Left ventricle myocardium superior (tissue), 1 donor: ENCODE measurements around the gene PREX1. TPM values are rescaled to one million over a fixed set of nuclear protein-coding genes. Genes with fewer than 3 reads are reported as not detected.

ENCODE experiments used
- ATAC-seq: fragments of 200-7000 bp; cut with Tn5 transposase; one replicate; pipeline ENCODE4 v1.9.1; 2020; ENCODE audit warnings: mild to moderate bottlenecking, moderate library complexity
- DNase-seq: peaks from one replicate; pipeline ENCODE4 v3.0.0-alpha.2; 2020
- intact Hi-C: fragments of 100-400 bp; cut with micrococcal nuclease; formaldehyde crosslinking; loops from one replicate; pipeline ENCODE4 v1.11.0; 2022
- total RNA-seq: library from RNA; stranded (reverse); fragmentation: NEBNext Ultra II Directional; extraction: Animal tissue kit (Norgen Biotek cat#: 25700); gene quantifications from one replicate; pipeline ENCODE4 v1.2.1, GENCODE V29; 2021
- donor health status: DM: no; HTN: yes; CAD: no; lungs with severe emphysema.

The PREX1 gene
- total RNA-seq, 1 donor from 2014 or later, result 8.3 TPM

DNA sequence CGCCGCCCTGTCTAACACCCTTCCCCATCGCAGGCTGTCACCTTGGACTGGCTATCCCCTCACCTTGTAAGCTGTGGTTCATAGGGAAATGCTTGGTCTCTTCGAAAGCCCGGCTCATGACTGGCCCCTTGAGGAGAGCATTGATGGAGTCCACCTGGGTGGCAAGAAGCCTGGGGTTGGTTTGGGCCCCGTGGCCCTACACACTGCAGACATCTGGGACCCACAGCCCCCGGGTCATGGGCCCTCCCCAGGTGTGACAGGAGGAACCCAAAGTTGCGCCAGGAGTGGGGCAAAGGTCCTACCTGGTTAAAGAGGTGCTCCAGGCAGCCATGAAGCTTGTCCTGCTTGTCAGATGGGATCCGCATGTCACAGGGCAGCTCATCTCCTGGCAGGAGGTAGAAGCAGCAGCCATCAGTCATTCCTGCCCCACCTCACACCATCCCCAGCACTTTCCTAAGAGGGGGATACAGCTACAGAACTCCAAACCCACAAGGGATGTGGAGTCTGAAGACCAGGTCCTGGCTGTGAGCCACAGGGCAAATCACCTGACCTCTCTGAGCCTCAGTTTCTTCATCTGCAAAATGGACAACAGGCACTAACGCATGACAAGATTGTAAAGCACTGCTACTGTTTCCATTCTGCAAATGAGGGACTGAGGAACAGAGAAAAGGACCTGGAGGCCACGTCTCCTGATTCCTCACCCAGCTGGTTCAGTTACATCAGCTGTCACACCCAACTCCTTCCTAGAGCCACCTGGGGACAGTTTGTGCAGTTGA lies 185.5 kb downstream of the PREX1 start:
- DNase-seq (no peak), ATAC-seq (no peak)

DNA sequence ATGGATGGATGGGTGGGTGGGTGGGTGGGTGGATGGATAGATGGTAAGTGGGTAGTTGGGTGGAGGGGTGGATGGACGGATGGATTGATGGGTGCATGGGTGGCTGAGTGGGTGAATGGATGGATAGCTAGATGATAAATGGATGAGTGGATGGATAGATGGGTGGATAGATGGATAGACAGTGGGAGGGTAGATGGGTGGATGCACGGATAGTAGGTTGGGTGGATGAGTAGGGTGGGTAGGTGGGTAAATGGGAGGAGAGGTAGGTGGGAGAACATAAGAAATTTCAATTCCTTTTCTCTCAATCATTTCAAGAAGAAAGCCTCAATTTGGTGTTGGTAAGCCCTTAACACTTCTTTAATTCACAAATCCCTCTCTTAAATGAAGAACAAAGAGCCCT lies 186.9 kb downstream of the PREX1 start:
- ATAC-seq, result no peak
- no peak for DNase-seq
- intact Hi-C loops, result no loop called here

More for the DNA sequence above, 185.5 kb downstream of the PREX1 start:
- intact Hi-C loops, result no loop called here

DNA sequence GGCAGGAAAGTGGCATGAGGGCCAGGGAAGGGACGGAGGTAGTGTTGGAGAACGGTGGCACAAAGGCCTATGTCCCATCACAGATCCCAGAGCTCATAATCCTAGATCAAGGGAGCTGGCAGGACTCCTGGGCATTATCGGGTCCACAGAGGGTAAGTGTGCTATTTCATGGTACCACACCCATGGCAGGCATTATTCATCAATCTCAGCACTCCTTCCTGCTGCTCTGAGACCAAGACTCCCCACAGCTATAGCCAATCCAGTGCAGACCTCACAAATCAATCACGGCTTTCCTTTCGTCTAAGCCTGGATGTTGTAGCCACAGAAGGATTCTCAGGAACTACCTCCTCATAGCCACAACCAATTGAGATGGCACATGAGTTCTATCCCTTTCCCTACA lies 187.9 kb downstream of the PREX1 start:
- no peak for DNase-seq
- ATAC-seq, result no peak
- intact Hi-C loops, result no loop called here

DNA sequence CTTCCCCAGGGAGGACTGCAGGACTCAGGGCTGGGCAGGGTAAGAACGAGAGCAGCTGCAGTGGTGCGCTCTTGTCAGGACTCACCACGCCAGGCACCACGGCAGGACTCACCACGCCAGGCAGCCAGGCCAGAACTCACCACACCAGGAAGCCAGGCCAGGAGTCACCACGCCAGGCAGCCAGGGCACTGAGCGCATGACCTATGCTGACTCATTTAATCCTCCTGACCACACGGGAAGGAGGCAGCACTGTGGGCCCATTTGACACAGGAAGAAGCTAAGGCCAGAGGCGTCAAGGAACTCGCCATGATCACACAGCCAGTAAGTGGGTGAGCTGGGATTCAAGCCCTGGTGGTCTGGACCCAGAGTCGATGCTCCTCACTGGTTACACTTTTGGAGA lies 189.3 kb downstream of the PREX1 start:
- DNase-seq (no peak), ATAC-seq (no peak)
- intact Hi-C loops, result no loop called here

DNA sequence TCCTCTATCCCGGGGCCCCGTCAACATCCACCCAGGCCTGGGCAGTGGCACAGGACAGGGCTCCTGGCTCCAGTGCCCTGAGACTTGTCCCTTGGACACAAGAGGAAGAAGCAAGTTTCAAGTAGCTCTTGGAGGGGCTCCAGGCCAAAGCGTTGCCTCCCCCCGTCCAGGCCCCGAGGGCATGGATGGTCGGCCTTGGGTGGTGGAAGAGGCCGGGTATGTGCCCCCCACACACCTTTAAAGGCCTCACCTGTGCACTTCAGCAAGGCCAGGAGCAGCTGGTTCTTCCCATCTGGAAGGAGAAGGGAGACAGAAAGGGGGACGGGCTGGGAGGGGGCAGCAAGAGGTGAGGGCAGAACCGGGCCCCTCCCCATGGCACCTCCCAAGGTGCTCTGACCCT lies 190.3 kb downstream of the PREX1 start:
- DNase-seq, result no peak
- no peak for ATAC-seq
- intact Hi-C loops, result no loop called here

DNA sequence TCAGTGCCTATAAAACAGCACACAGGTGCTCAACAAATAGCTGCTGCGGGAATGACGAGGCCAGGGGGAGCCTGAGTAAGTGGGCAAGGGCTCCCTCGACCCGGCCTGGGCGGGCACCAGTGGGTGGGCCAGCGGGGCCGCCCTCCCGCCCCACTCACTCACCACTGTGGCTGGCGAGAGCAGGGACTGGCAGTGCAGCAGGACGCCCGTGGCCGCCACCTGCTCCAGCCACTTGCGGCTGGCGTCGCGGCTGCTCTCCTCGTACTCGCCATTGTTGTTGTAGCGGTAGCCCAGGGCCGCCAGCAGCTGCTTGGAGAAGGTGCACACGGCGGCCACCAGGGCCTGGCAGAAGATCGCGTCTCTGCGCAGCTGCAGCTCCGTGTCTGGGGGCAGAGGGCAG lies 191.5 kb downstream of the PREX1 start:
- DNase-seq (no peak), ATAC-seq (no peak)
- intact Hi-C loops, result no loop called here

DNA sequence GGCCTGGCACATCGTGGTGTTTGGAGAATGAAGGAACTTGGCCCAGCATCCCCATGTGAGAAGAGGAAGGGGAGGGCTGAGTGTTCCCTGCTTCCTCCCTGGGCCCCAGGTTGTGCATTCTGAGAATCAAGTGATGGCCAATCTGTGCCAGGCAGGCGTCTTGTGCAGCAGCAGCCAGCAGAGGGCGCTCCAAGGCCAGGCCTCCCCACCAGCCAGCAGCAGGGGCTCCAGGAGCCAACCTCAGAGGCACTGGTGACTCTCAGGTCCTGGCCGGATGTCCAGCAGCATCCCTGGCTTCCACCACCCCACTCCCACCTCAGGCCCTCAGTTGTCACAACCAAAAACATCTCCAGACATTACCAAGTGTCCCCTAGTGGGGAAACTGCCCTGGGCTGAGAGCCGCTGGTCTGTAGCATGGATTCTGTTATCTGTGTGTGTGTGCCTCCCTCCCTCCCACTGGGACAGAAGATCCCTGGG lies 192.0 kb downstream of the PREX1 start:
- peak; percentile 73 for DNase-seq
- intact Hi-C loops, result no loop called here
- ATAC-seq, result peak; percentile 74

DNA sequence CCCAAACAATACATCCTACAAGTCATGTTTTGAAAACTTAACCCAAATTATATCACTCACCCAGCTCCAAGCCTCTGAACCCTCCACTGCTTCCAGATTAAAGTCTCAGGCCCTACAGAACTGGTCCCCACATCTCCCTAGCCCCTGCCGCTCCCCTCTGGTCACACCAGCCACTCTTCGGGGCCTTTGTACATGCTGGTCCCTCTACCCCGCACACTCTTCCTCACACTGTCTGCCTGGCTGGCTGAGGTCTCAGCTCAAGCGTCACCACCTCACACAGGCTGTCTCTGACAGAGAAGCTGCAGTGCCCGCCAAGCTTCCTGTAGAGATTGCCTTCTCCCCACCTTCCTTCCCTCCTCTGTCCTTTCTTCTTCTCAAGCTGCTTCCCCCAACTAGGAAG lies 192.4 kb downstream of the PREX1 start:
- DNase-seq (no peak), ATAC-seq (no peak)
- intact Hi-C loops, result no loop called here

DNA sequence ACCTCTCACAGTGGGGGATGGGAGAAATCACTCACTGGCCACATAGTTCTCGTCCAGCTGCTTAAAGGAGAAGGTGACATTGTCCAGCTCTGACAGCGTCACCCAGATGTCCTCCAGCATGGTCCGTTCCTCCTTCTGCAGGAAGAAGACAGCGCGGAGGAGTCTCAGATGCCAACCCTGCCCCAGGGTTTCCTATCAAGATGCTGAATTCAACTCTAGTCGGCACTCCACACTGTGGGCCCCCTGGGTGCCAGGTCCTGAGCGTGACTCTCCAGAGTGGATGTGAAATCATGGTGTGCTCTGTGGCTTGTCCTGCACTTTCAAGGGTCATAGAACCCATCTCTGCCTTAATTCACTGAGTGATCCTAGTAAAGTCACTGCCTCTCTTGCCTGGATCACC lies 193.2 kb downstream of the PREX1 start:
- DNase-seq (no peak), ATAC-seq (no peak)
- intact Hi-C loops, result no loop called here

DNA sequence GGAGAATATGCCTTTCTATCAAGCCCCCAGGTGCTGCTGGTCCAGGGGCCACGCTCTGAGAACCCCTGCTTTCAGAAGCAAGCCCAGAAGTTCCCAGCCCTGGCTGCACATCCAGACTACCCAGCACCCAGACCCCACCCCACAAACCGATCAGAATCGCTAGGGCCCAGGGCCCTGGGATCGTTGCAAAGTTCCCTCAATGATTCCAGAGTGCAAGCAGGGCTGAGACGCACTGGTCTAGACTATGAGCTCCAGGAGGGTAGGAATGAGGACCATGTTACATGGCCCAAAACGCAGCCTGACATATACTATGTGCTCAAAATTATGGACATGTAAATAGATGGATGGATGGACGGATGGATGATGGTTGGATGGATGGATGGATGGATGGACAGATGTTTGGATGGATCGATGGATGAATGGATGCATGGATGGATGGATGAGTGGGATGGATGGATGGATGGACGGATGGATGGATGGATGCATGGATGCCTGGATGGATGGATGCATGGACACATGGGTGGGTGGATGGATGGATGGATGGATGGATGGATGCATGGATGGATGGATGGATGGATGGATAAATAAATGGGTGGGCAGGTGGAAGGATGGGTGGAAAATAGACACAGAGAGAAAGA lies 194.1 kb downstream of the PREX1 start:
- ATAC-seq (no peak), DNase-seq (no peak)
- intact Hi-C loops, result no loop called here

DNA sequence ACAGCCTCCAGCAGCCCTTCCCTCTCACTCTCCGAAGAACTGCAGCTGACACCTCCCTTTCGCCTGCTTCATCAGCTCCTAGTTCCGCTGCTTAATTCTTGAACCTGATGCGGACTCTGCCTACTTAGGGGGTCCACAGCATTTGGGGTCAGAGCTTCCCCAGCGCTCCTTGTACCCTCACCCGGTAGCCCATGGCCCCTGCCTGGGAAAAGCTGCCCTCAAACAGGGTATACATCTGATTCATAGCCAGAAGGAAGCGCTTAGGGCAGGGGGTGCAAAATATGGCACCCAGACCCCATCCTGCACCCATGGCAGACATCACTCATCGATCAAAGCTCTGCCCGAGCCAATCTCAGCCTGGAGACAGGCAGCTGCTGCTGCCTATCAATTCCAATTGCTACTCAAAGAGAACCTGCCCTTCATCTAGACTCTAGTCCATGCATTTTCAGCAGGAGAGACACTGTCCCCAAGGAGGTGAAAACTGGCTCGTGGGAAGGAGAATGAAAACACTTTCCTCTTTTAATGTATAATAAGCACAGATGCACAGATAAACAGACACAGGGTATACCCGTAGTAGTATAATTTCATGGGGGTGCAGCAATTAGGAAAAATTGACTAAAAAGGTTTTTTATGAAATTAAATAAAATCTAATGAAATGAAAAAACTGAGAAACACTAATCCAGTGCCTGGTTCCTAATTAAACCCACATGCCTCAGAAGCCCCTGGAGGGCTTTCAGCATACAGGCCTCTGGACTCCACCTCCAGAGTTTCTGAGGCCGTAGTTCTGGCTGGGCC lies 194.8 kb downstream of the PREX1 start:
- no peak for DNase-seq
- intact Hi-C loops, result no loop called here
- no peak for ATAC-seq

DNA sequence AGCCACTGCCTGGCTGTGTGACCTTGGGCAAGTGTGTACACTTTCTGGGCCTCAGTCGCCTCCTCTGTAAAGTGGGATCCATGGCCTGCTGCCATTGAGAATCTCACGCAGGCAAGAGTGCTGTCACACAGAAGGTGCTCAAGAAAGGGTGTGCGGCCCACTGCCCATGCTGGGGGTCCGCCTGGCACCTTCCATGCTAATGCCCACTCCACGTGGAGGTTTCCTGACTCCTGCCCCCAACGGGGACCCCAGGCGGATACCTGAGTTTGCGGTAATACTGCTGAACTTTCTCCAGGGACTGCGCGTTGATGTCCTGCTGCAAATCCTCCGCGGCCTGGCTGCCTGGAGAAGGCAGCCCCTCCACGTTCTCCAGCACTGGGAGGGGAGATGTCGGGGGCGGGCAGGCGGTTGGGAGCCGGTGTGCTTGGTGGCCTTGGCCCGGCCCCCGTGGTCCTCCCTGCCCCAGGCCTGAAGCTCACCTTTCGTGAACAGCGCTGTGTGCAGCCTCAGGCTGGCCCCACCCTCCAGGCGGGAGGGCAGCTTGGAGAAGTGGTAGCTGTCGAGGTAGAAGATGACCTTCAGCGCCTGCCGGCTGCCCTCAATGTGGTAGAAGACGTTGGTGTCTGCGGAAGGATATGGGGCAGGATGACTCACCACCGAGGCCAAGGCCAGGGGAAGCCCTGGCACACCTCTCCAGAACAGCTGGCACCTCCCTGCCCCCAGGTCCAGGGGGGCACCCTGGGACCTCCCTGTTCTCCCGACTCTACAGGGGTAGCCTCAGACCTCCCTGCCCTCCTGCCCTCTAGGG lies 195.6 kb downstream of the PREX1 start:
- intact Hi-C loops, result no loop called here
- DNase-seq (no peak), ATAC-seq (no peak)

DNA sequence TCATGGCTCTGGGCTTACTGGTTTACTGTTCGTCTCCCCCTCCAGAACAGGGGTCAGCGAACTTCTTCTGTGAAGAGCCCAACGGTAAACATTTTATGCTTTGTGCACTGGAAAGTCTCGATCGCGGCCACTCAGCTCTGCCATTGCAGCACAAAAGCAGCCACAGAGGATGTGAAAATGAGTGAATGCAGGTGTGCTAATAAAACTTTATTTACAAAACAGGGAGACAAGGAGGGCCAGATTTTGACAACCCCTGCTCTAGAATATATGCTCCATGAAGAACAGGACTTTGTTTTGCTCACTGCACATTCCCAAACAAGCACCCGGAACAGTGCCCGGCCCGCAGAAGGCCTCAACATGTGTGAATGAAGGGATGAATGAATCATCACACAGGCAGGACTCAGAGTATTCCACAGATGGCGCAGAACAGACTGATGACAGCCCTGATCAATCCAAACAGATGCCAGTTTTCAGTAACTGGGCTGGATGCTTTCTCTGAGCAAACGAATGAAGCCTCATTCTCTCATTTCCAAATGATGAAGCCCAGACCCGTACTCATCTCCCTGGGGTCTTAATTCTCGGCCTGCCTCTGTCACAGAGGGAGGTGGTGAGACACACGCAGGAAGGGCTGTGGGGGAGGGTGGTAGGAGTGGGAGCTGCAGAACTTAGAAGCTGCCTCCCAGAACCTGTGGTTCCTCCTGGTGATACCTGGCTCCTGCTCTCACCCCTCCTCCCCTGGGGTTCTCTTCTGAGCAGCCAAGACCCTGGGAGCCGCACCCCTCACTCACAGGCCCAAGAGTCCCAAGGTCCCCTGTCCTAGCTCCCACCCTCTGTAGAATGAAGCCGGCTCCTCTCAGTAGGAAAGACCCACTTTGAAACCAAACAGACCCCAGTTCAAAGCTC lies 196.4 kb downstream of the PREX1 start:
- no peak for ATAC-seq
- DNase-seq, result no peak
- intact Hi-C loops, result no loop called here

DNA sequence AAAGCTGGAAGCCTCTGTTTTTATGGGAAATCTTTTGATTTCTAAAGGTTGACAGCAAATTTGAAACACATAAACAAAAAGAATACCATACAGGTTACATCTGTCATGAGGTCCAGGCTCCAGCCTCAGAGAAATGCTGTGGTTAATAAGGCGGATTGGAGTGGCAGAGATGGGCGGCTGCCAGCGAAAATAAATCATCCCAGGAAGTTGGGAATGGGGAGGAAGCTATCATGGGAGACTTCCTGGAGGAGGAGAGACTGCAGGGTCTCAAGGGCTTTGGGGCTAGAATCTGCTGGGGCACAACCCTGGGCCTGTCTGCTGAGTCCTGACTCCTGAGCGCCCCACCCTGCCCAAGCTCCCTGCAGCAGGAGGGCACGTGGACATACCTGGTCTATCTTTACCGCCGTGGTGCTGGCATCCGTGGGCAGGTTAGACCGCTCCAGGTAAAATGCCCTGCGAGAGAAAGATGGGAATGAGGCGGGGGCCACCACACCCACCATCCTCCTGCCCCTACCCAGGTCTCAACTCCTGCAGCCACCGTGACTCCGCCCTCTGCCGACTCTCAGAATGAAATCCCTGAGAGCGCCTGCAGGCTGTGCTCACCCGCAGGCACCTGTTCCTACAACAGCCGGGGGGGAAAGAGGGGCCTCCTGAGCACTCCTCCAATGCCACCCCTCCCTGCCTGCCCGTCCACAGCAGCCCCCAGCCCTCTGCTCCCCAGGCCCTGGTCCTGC lies 197.3 kb downstream of the PREX1 start:
- ATAC-seq (no peak), DNase-seq (no peak)
- intact Hi-C loops, result no loop called here

DNA sequence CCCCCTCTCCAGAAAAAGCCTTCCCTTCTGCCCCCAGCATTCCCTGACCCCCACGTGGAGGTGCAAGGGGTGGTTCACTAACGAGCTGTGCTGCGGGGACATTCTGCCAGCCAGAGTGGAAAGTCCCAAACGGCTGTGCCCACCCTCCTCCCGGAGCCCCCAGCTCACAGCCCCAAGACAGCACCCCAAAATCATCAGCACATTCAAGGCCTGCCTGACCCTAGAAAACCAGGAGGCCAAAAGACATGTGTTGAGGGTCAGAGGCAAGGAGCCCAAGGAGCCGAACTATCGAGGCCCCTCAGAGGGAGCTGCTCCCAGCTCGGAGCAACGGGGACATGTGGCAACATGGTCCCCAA lies 197.9 kb downstream of the PREX1 start:
- DNase-seq (no peak), ATAC-seq (no peak)
- intact Hi-C loops, result no loop called here

DNA sequence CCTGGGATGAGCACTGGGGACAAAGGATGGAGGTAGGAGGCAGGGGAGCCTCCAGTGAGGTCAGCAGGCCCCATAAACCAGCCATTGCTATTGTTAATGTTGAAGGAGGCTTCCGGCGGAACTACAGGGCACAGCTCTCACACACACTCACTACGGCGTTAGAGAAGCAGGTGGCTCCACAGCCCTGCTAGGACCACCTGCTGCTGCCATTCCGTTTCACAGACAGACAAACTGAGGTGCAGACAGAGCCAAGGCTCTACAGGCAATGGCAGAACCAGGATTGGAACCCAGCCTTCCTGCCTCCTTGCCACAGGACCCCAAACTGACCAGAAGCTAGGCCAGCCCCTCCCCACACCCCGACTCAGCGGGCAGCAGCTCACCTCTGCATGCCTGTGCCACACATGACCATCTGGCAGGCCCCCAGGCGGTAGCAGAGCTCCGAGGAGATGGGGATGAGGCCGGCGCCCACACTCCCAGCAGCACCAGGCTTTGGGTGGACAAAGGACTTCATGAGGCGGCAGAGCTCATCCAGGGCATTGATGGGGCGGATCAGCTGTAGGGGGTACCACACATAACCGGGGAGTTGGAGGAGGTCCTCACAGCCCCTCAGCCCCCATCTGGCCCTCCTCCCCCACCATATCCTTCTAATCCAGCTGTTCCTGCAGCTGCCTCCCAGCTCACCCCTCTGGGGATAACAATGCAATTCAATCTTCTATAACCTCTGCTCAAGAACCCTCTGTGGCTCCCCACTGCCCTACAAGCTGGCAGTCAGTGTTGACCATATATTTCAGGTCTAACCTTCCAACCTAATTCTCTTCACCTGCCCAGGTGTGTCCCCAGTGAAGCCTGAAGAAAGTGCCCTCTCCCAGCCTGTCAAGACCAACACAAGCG lies 198.5 kb downstream of the PREX1 start:
- DNase-seq (no peak), ATAC-seq (no peak)
- intact Hi-C loops, result no loop called here

DNA sequence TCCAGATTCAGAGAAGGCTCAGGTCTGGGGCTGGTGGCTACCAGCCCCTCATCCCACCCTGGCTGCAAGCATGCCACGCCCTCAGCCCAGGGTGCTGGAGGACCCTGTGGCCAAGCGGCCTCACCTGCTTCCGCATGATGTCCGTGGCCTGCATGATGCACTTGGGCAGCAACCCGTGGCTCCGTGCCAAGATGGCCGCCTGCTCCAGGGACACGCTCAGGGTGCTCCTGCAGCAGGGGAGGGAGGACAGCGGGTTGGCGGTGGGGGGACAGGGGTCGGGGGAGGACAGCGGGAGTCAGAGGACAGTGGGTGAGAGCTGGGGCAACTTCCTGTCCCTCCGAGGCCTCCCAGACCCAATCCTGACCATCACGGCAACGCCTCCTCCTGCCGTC lies 200.1 kb downstream of the PREX1 start:
- ATAC-seq (no peak), DNase-seq (no peak)
- intact Hi-C loops, result no loop called here
